Osteoblast (primary cell): ENCODE measurements around the gene KLK15. TPM values are rescaled to one million over a fixed set of nuclear protein-coding genes. Genes with fewer than 3 reads are reported as not detected.

ENCODE experiments used
- DNase-seq: peaks from one replicate; pipeline ENCODE4 v3.0.0; 2011; ENCODE audit warnings: low spot score, mixed read lengths; ENCODE audit not compliant: insufficient read length; ENCODE audit errors: missing footprints
- H2AFZ ChIP-seq: 2 replicates; pipeline ENCODE4 v1.6.0; 2011; ENCODE audit warnings: mild to moderate bottlenecking, low read length
- H3K27ac ChIP-seq: 2 replicates; pipeline ENCODE4 v1.5.1; 2011; ENCODE audit warnings: mild to moderate bottlenecking, low read depth, low read length, moderate library complexity
- H3K27me3 ChIP-seq: 2 replicates; pipeline ENCODE4 v1.6.0; 2012; ENCODE audit warnings: mild to moderate bottlenecking, control low read depth, inconsistent platforms, low read length, moderate library complexity; ENCODE audit not compliant: insufficient read depth
- H3K36me3 ChIP-seq: 2 replicates; pipeline ENCODE4 v1.5.1; 2011; ENCODE audit warnings: mild to moderate bottlenecking, low read length, control low read depth, moderate library complexity; ENCODE audit not compliant: insufficient read depth
- H3K4me1 ChIP-seq: 2 replicates; pipeline ENCODE4 v1.5.1; 2011; ENCODE audit warnings: mild to moderate bottlenecking, low read length, control low read depth, moderate library complexity; ENCODE audit not compliant: insufficient read depth
- H3K4me2 ChIP-seq: 2 replicates; pipeline ENCODE4 v1.6.0; 2011; ENCODE audit warnings: mild to moderate bottlenecking, low read length; ENCODE audit not compliant: insufficient read depth
- H3K4me3 ChIP-seq: fragments of 200-600 bp; sonication (generic); 3 replicates; pipeline ENCODE4 v1.5.1; 2012; ENCODE audit warnings: mild to moderate bottlenecking, low read length, inconsistent platforms; ENCODE audit not compliant: insufficient read depth
- H3K79me2 ChIP-seq: 2 replicates; pipeline ENCODE4 v1.6.0; 2012; ENCODE audit warnings: mild to moderate bottlenecking, low read length, control low read depth, inconsistent platforms; ENCODE audit not compliant: insufficient read depth
- H3K9me3 ChIP-seq: 2 replicates; pipeline ENCODE4 v1.5.1; 2011; ENCODE audit warnings: low read depth, low read length, control low read depth
- H4K20me1 ChIP-seq: 2 replicates; pipeline ENCODE4 v1.6.0; 2012; ENCODE audit warnings: mild to moderate bottlenecking, low read length, control low read depth; ENCODE audit not compliant: insufficient read depth
- total RNA-seq: library from RNA; depleted of rRNA; stranded (reverse); fragments of >200 nt; gene quantifications from 2 replicates; pipeline ENCODE4 v1.2.3, GENCODE V29; 2012
- TF ChIP-seq, protein P1 (sequence below): IDR thresholded peaks from 2 replicates; pipeline ENCODE4 v1.5.1; 2011; ENCODE audit warnings: mild to moderate bottlenecking, low read depth, low read length, moderate library complexity; ENCODE audit errors: extremely low read depth

KLK15 gene
- total RNA-seq, 1 donor = not detected

- Histone ChIP-seq H2AFZ (no peak overlapping the region), H3K9me3 (no peaks in the 10 kb centered on the region), H3K4me3 (no peak overlapping the region), H3K27ac (no peak overlapping the region), H3K4me1 (no peaks in the 10 kb centered on the region), H3K27me3 (no peaks in the 10 kb centered on the region), H4K20me1 (peaks cover 19% of the 10 kb centered on the region), H3K36me3 (peaks cover 28% of the 10 kb centered on the region), H3K79me2 (peaks cover 12% of the 10 kb centered on the region), H3K4me2 (no peak overlapping the region)
- TF ChIP-seq, protein P1, sequence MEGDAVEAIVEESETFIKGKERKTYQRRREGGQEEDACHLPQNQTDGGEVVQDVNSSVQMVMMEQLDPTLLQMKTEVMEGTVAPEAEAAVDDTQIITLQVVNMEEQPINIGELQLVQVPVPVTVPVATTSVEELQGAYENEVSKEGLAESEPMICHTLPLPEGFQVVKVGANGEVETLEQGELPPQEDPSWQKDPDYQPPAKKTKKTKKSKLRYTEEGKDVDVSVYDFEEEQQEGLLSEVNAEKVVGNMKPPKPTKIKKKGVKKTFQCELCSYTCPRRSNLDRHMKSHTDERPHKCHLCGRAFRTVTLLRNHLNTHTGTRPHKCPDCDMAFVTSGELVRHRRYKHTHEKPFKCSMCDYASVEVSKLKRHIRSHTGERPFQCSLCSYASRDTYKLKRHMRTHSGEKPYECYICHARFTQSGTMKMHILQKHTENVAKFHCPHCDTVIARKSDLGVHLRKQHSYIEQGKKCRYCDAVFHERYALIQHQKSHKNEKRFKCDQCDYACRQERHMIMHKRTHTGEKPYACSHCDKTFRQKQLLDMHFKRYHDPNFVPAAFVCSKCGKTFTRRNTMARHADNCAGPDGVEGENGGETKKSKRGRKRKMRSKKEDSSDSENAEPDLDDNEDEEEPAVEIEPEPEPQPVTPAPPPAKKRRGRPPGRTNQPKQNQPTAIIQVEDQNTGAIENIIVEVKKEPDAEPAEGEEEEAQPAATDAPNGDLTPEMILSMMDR = no peak
- DNase-seq = peak; percentile 51
These were observed 36.5 kb downstream of the KLK15 start for GRCh38 chr19:50796634-50797428.

- Histone ChIP-seq H3K4me3 (no peak overlapping the region), H3K27me3 (no peaks in the 10 kb centered on the region), H3K36me3 (peaks cover 27% of the 10 kb centered on the region), H4K20me1 (peaks cover 19% of the 10 kb centered on the region), H3K9me3 (no peaks in the 10 kb centered on the region), H3K4me2 (no peak overlapping the region), H3K4me1 (no peaks in the 10 kb centered on the region), H3K27ac (no peak overlapping the region), H2AFZ (no peak overlapping the region), H3K79me2 (peaks cover 11% of the 10 kb centered on the region)
- DNase-seq = peak; percentile 77
- TF ChIP-seq, protein P1 = no peak
These were observed 37.2 kb downstream of the KLK15 start for GRCh38 chr19:50796128-50796633.

GRCh38 chr19:50795664-50796073 is 37.7 kb downstream of the KLK15 start:
- no peak overlapping the region for H3K27ac ChIP-seq
- H3K36me3 ChIP-seq = peaks cover 22% of the 10 kb centered on the region
- H3K4me2 ChIP-seq = no peak overlapping the region
- H3K4me1 ChIP-seq = no peaks in the 10 kb centered on the region
- TF ChIP-seq, protein P1 = no peak
- no peak overlapping the region for H2AFZ ChIP-seq
- H3K9me3 ChIP-seq = no peaks in the 10 kb centered on the region
- H4K20me1 ChIP-seq = peaks cover 19% of the 10 kb centered on the region
- H3K4me3 ChIP-seq = no peak overlapping the region
- H3K79me2 ChIP-seq = peaks cover 6% of the 10 kb centered on the region
- DNase-seq = no peak
- no peaks in the 10 kb centered on the region for H3K27me3 ChIP-seq

GRCh38 chr19:50794876-50795663 is 38.3 kb downstream of the KLK15 start:
- Histone ChIP-seq H3K4me2 (no peak overlapping the region), H3K79me2 (peaks cover 5% of the 10 kb centered on the region), H3K27ac (no peak overlapping the region), H4K20me1 (peaks cover 19% of the 10 kb centered on the region), H2AFZ (no peak overlapping the region), H3K9me3 (no peaks in the 10 kb centered on the region), H3K27me3 (no peaks in the 10 kb centered on the region), H3K4me1 (no peaks in the 10 kb centered on the region), H3K36me3 (peaks cover 21% of the 10 kb centered on the region), H3K4me3 (no peak overlapping the region)
- TF ChIP-seq, protein P1 = peak; percentile 12
- peak; percentile 84 for DNase-seq
